ENCODE measurements around the gene FOXP2. TPM values are rescaled to one million over a fixed set of nuclear protein-coding genes. Genes with fewer than 3 reads are reported as not detected.

FOXP2 gene
- total and polyA plus RNA-seq, 9 of the 15 experiments (the other 6 are each of a cell fraction or from before 2014, with no cell fraction given), result not detected

- TF ChIP-seq, protein P1, sequence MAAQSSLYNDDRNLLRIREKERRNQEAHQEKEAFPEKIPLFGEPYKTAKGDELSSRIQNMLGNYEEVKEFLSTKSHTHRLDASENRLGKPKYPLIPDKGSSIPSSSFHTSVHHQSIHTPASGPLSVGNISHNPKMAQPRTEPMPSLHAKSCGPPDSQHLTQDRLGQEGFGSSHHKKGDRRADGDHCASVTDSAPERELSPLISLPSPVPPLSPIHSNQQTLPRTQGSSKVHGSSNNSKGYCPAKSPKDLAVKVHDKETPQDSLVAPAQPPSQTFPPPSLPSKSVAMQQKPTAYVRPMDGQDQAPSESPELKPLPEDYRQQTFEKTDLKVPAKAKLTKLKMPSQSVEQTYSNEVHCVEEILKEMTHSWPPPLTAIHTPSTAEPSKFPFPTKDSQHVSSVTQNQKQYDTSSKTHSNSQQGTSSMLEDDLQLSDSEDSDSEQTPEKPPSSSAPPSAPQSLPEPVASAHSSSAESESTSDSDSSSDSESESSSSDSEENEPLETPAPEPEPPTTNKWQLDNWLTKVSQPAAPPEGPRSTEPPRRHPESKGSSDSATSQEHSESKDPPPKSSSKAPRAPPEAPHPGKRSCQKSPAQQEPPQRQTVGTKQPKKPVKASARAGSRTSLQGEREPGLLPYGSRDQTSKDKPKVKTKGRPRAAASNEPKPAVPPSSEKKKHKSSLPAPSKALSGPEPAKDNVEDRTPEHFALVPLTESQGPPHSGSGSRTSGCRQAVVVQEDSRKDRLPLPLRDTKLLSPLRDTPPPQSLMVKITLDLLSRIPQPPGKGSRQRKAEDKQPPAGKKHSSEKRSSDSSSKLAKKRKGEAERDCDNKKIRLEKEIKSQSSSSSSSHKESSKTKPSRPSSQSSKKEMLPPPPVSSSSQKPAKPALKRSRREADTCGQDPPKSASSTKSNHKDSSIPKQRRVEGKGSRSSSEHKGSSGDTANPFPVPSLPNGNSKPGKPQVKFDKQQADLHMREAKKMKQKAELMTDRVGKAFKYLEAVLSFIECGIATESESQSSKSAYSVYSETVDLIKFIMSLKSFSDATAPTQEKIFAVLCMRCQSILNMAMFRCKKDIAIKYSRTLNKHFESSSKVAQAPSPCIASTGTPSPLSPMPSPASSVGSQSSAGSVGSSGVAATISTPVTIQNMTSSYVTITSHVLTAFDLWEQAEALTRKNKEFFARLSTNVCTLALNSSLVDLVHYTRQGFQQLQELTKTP (IDR thresholded peaks at IDR 0.05; ENCODE audit: low read depth in 1 of 2, partially characterized antibody in 2 of 2), result no peak
Observed at GRCh38 chr7:114567416-114567815, 152.8 kb downstream of the FOXP2 start (continued).

GRCh38 chr7:114569220-114569619, 154.6 kb downstream of the FOXP2 start:
- Histone ChIP-seq H3K9ac (ENCODE audit: insufficient read depth in 1 of 2, low read depth in 2 of 2, low read length in 2 of 2) (no peak overlapping the region), H3K79me2 (ENCODE audit: control insufficient read depth, insufficient read depth, low read length) (no peaks in the 10 kb centered on the region), H3K9me3 (replicated peaks; ENCODE audit: control insufficient read depth, insufficient read depth, low read depth, low read length) (no peaks in the 10 kb centered on the region), H3K4me2 (ENCODE audit: insufficient read depth, low read length) (no peak overlapping the region), H3K4me1 (replicated peaks in 1 of 2; ENCODE audit: control insufficient read depth in 2 of 2, insufficient read depth in 2 of 2, low read length in 2 of 2) (no peaks in the 10 kb centered on the region), H3K27me3 (ENCODE audit: control insufficient read depth in 2 of 2, insufficient read depth in 2 of 2, low read length in 2 of 2) (no peaks in the 10 kb centered on the region), H3K36me3 (ENCODE audit: control insufficient read depth, insufficient read depth, low read length) (no peaks in the 10 kb centered on the region), H3K9me1 (ENCODE audit: control insufficient read depth, insufficient read depth, low read length) (no peaks in the 10 kb centered on the region), H3K27ac (ENCODE audit: extremely low read depth, low read depth, low read length) (no peak overlapping the region), H3K4me3 (no peak overlapping the region), H4K20me1 (replicated peaks; ENCODE audit: control insufficient read depth, insufficient read depth, low read length) (no peaks in the 10 kb centered on the region), H2AFZ (ENCODE audit: low read depth, low read length) (no peak overlapping the region)
- intact Hi-C loops (cut with micrococcal nuclease) (no loop called here), in situ Hi-C loops (cut with MboI) (no loop called here)
- no peak for FAIRE-seq
- ChIA-PET POLR2A (no interaction called here), CTCF (ENCODE audit: low intra/inter-chr PET ratio) (no interaction called here)
- no TSS peak for BruUV-seq (replicated peaks)
- no peak for DNase-seq (ENCODE audit: extremely low read depth in 1 of 4, low spot score in 3 of 4)
- WGBS (ENCODE audit: insufficient coverage, low coverage, missing lambda C conversion rate), result 0% methylated on average over 1 of the region's 1 CpG
- ATAC-seq, result no peak
- no peak for TF ChIP-seq ZNF232 (CRISPR knock-in tag; IDR thresholded peaks at IDR 0.05)
- TF ChIP-seq JUND (IDR thresholded peaks at IDR 0.05; ENCODE audit: borderline replicate concordance, low read depth, low read length), result no peak
- TF ChIP-seq JUND (tag; IDR thresholded peaks at IDR 0.05; ENCODE audit: borderline replicate concordance, low read depth, low read length), result no peak
- no peak for TF ChIP-seq ZC3H4 (CRISPR knock-in tag; IDR thresholded peaks at IDR 0.05; ENCODE audit: borderline replicate concordance)
- TF ChIP-seq RFX1 (IDR thresholded peaks at IDR 0.05), result no peak
- no peak for TF ChIP-seq MCM5 (IDR thresholded peaks at IDR 0.05; ENCODE audit: low read depth)
- no peak for TF ChIP-seq ZNF436 (CRISPR knock-in tag; IDR thresholded peaks at IDR 0.05)
- no peak for TF ChIP-seq GTF2E2 (tag; IDR thresholded peaks at IDR 0.05)
- TF ChIP-seq ZNF668 (CRISPR knock-in tag; IDR thresholded peaks at IDR 0.05), result no peak
